ENCODE data around the gene COG5.

Gene COG5

DNA sequence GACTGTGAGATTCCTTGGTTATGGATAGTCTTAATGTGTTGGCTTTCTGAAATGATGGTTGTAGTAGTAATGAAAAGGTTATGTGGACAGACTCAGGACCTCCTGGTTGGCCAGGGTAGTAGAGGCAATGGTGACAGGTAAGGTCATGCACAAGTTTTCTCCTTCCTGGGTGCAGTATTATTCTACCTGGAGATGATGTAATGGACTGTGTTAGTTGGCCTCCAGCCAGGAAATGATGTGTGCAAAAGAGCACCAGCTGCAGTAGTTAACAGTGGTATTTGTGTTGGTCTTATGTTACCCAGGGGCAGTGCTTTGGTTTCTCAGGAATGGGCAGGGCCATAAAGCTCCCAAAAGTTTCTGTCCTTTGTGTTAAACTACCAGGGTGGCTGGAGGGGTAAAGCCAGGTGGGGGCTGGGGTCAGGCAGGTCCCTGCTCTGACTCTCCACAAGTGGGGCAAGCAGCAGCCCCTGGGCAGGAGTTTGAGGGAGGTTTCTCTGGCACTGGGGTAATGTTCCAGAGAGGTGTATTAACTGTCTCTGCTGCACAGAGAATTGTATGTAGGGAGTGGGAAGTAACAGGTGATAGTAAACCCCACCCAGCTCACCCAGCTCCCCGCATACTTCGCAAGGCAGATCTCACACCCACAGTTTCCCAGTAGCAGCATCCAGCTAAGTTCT lies 57.6 kb downstream of the COG5 start:
- DNase-seq (ENCODE audit: low spot score) = no peak

- no peak for DNase-seq (ENCODE audit: low spot score)
Measured at GRCh38 chr7:107505362-107505761, 58.4 kb downstream of the COG5 start.

DNA sequence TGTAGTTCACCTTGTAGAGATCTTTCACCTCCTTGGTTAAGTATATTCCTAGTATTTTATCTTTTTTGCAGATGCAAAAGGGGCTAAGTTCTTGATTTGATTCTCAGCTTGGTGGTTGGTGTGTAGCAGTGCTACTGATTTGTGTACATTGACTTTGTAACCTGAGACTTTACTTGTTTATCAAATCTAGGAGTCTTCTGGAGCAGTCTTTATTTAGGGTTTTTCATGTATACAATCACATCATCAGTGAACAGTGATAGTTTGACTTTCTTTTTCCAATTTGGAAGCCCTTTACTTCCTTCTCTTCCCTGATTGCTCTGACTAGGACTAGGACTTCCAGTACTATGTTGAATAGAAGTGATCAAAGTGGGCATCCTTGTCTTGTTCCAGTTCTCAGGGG lies 60.0 kb downstream of the COG5 start:
- no peak for DNase-seq (ENCODE audit: low spot score)

DNA sequence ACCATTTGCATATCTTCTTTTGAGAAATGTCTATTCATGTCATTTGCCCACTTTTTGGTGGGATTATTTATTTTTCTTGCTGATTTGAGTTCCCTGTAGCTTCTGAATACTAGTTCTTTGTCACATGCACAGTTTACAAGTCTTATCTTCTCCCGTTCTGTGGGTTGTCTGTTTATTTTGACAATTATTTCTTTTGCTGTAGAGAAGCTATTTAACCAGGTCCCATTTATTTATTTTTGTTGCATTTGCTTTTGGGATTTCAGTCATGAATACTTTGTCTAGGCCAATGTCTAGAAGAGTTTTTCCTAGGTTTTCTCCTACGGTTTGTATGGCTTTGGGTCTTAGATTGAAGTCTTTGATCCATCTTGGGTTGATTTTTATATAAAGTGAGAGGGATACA lies 60.9 kb downstream of the COG5 start:
- DNase-seq (ENCODE audit: low spot score) = no peak

DNA sequence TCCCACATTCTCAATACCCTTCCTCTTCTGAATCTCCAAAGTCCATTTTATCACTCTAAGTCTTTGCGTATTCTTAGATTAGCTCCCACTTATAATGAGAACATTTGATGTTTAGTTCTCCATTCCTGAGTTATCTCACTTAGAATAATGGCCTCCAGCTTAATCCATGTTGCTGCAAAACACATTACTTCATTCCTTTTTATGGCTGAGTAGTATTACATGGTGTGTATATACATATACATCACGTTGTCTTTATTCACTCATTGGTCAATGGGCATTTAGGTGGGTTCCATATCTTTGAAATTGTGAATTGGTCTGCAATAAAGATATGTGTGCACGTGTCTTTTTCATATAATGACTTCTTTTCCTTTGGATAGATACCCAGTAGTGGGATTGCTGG lies 61.6 kb downstream of the COG5 start:
- DNase-seq (ENCODE audit: low spot score) = no peak

- peak; percentile 4 for DNase-seq (ENCODE audit: low spot score)
Measured at GRCh38 chr7:107501593-107501992, 62.1 kb downstream of the COG5 start.

DNA sequence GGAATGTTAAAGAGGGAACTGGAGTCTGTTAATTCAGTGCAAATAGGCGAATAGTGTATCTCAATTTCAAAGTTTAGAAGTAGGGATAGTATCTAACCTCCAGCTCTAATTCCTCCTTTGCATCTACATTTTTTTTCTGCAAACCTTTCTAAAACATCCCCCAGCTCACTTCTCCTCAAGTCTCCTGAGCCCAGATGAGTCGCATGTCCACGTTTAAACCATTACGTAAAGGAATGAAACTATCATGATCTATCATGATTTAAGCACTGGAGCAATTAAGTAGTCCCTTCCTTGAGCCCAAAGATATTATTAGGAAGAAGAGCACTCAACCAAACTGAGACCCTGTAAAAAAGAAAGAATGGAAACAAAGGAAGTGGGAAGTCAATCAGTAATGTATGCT lies 64.0 kb downstream of the COG5 start:
- no peak for DNase-seq (ENCODE audit: low spot score)

DNA sequence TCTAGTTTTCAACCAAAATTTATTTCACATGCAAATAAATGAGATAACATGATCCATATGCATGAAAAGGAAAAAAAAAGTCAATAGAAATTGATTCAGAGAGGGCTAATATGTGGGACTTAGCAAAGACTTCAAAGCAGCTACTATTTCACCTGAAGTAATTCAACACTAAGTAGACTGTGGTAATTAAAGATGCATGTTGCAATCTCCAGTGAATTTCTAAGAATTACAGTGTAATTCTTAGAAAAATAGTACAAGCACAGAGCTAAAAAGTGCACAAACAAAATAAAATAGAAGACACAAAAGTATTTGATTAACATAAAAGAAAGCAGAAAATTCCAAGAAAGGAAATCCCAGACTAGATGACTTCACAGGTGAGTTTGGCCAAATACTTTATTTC lies 68.2 kb downstream of the COG5 start:
- no peak for DNase-seq (ENCODE audit: low spot score)

DNA sequence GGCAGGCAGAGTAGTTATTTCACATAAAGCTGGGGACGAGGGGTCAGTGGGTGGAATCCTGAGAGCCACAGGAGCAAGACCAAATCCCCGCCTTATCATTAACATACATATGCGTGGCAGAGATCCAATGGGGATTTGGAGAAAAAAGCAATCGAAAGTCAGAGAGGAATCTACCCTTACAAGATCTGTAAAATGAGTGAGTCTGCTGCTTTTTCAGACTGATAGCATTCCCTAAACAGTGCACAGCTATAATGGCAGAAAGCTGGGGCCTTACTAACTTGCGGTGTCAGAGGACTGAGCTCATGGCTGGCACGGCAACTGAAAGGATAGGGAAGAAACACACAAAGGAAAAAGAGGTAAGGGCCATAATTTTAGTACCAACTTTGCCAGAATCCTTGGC lies 68.8 kb downstream of the COG5 start:
- DNase-seq (ENCODE audit: low spot score) = no peak

DNA sequence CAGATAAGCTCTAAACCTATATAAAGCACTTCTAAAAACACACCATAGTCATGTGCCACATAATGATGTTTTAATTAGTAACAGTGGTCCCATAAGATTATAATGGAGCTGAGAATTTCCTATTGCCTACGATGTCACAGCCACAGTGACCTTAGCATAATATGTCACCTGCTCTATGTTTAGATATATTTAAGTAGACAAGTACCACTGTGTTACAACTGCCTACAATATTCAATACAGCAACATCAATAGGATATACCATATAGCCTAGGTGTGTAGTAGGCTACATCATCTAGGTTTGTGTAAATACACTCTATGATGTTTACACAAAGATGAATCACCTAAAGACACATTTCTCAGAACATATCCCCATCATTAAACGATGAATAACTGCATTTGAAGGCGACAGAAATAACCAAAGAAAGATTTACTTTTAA lies 69.4 kb downstream of the COG5 start:
- no peak for DNase-seq (ENCODE audit: low spot score)

DNA sequence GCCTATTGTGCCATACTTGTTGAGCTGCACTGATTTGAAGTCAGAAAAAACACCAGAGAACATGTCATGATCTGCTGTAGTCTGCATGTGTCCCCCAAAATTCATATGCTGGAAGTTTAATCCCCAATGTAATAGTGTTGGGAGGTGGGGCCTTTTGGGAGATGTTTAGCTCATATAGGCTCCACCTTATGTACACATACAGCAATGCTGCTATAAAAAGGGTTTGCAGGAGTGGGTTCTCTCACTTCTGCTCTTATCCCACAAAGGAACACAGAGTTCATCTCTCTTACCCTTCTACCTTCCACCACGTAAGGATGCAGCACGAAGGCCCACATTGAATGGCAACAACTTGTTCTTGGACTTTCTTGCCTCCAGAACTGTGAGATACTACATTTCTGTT lies 70.8 kb downstream of the COG5 start:
- no peak for DNase-seq (ENCODE audit: low spot score)

- no peak for DNase-seq (ENCODE audit: low spot score)
Measured at GRCh38 chr7:107486041-107486440, 77.7 kb downstream of the COG5 start.

GRCh38 chr7:107482571-107482970 lies 81.1 kb downstream of the COG5 start:
- no peak for DNase-seq (ENCODE audit: low spot score)

DNA sequence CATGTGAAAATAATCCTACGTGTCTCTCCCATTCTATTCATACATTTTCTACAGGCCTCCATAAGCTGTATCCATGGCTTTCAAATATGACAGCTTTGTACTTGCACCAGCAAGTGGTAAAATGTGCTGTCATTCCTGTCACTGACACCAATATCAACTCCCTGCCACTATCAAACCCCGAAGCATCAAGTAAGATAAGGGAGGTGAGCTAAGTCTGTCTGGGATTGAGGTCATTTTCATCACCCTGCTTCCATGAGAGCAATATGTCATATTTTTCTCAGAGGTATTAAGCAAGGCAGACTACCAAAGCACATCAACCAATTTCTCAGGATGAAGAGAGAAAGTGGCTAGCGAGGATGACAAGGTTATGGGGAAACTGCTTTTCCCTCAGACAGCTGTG lies 82.8 kb downstream of the COG5 start:
- no peak for DNase-seq (ENCODE audit: low spot score)

- no peak for DNase-seq (ENCODE audit: low spot score)
Measured at GRCh38 chr7:107479303-107479702, 84.4 kb downstream of the COG5 start.

DNA sequence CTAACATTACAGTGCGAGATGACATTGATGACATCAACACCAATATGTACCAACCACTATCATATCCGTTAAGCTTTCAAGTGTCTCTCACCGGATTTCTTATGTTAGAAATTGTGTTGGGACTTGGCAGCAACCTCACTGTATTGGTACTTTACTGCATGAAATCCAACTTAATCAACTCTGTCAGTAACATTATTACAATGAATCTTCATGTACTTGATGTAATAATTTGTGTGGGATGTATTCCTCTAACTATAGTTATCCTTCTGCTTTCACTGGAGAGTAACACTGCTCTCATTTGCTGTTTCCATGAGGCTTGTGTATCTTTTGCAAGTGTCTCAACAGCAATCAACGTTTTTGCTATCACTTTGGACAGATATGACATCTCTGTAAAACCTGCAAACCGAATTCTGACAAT lies 89.6 kb downstream of the COG5 start:
- DNase-seq (ENCODE audit: low spot score) = no peak

DNA sequence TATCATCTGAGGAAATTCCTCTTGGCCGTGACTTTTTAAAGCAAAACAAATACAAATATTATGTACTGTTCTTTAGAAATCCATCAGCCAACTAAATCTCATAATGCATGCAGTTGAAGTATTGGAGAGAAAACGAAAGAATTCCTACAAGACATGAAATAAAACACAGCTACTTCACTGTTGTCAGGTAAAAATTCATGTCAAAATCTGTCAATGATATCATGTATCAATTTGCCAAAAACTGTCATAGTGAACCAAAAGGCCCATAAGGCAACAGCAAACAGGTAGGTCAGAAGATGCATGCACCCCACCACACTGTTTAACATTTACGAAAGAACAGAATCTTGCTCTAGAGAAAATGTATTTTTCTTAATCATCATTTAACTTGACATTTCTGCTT lies 91.6 kb downstream of the COG5 start:
- no peak for DNase-seq (ENCODE audit: low spot score)

- no peak for DNase-seq (ENCODE audit: low spot score)
Measured at GRCh38 chr7:107471292-107472070, 92.2 kb downstream of the COG5 start.

DNA sequence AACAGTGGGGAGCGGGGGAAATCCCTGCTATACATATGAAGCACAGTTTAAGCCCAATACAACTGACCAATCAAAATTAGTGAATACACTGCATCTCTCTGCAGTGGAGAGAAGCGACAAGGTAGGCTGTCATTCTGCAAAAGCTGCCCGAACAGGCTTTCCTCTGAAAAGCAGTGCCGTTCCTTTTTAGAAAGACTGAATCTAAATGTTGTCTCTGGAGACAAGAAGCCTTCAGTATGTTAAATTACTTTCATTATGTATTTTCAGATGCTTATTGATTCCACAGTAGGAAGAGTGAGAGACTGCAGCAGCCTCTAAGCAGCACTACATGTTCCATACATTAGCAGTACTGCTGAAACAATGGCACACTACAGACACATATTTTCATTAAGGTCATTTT lies 93.8 kb downstream of the COG5 start, which contains the start of gene GPR22:
Gene GPR22, plus strand, starts transcription at position 129 of the 400 bp plus-strand sequence. CDS start 4,004 bp downstream, outside the sequence.
- DNase-seq (ENCODE audit: low spot score) = no peak

DNA sequence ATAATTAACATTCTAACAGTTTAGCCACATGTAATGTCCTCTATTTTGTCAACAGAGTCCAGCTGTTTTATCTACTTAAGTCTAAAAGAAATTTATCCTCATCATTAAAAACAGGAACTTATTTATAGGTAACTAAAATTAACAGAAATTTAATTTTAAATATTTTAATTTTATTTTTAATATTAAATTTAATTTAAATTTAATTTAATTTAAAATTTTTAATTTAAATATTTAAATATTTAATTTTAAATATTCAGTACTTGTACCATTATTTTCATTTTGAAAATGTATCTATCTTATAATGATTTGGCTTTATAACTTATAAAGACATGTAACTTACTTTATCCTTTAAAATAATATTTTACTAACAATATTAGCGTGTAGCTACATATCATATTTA lies 94.9 kb downstream of the COG5 start:
- DNase-seq (ENCODE audit: low spot score) = no peak

GRCh38 chr7:107467972-107468371 lies 95.7 kb downstream of the COG5 start:
- DNase-seq (ENCODE audit: low spot score) = no peak

GRCh38 chr7:107464666-107465226 lies 99.0 kb downstream of the COG5 start:
- no peak for DNase-seq (ENCODE audit: low spot score)
